Measurements from ENCODE around the gene TADA2B. TPM values are rescaled to one million over a fixed set of nuclear protein-coding genes. Genes with fewer than 3 reads are reported as not detected.

Gene TADA2B
- total RNA-seq, 4 donors from 2014 or later = 55.4 to 70.2 (median 56.4) TPM

GRCh38 chr4:7007944-7008343 lies 35.2 kb upstream of the TADA2B start:
- DNase-seq = peak in 1 of 2 donors; percentile 39
- TF ChIP-seq POLR2A (IDR thresholded peaks at IDR 0.05) (no peak), CTCF (IDR thresholded peaks at IDR 0.05 in 4 of 5, conservative IDR thresholded peaks at IDR 0.05 in 1 of 5) (no peak)
- H3K27ac ChIP-seq = peak overlapping the region; percentile 58 to 78 (median 62)
- H3K4me3 ChIP-seq = no peak overlapping the region
- H3K36me3 ChIP-seq = peaks cover 0 to 11% of the 10 kb centered on the region in 2 donors
- H3K4me1 ChIP-seq = peaks cover 27 to 35% of the 10 kb centered on the region in 2 donors
- peak in 1 of 2 donors; percentile 43 for ATAC-seq
- in situ Hi-C loops (cut with MboI; ENCODE audit: low sequenced_read_pairs in 4 of 4) (no loop called here), intact Hi-C loops (cut with DNase I; ENCODE audit: low total_unique reads) (no loop called here)
- no peaks in the 10 kb centered on the region for H3K27me3 ChIP-seq
- no peaks in the 10 kb centered on the region for H3K9me3 ChIP-seq

DNA sequence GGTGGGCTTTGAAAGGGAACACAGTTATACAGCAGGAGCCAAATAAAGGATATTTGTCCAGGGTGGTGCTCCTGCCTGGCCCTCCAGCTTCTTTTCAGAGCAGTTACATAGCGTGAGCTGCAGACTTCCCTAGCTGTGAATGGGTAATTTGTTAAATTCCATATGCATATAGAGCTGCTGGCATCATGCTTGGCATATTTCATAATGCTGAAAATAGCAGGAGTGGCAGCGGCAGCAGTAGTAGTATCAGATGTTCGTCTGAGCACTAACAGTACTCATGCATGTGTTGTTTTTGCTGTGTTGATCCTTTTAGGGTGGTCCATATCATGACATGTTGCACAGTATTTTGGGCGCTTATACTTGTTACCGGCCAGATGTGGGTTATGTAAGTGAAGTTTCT lies 33.6 kb upstream of the TADA2B start:
- TF ChIP-seq CTCF (IDR thresholded peaks at IDR 0.05 in 4 of 5, conservative IDR thresholded peaks at IDR 0.05 in 1 of 5) (no peak), POLR2A (IDR thresholded peaks at IDR 0.05) (no peak)
- ATAC-seq = peak; percentile 90 to 93
- Histone ChIP-seq H3K27ac (peak overlapping the region; percentile 58 to 78 (median 62)), H3K27me3 (no peaks in the 10 kb centered on the region), H3K4me1 (peaks cover 18 to 28% of the 10 kb centered on the region in 2 donors), H3K9me3 (no peaks in the 10 kb centered on the region), H3K36me3 (peaks cover 0 to 26% of the 10 kb centered on the region in 2 donors), H3K4me3 (no peak overlapping the region)
- in situ Hi-C loops (cut with MboI; ENCODE audit: low sequenced_read_pairs in 4 of 4) = no loop called here
- intact Hi-C loops (cut with DNase I; ENCODE audit: low total_unique reads) = no loop called here
- DNase-seq = no peak

- in situ Hi-C loops (cut with MboI; ENCODE audit: low sequenced_read_pairs in 4 of 4) = no loop called here
- ATAC-seq (no peak), DNase-seq (no peak)
- Histone ChIP-seq H3K36me3 (peaks cover 0 to 37% of the 10 kb centered on the region in 2 donors), H3K27me3 (no peaks in the 10 kb centered on the region), H3K4me3 (no peak overlapping the region), H3K27ac (no peak overlapping the region), H3K4me1 (peaks cover 18 to 25% of the 10 kb centered on the region in 2 donors), H3K9me3 (no peaks in the 10 kb centered on the region)
- TF ChIP-seq POLR2A (IDR thresholded peaks at IDR 0.05) (no peak), CTCF (IDR thresholded peaks at IDR 0.05 in 4 of 5, conservative IDR thresholded peaks at IDR 0.05 in 1 of 5) (no peak)
- intact Hi-C loops (cut with DNase I; ENCODE audit: low total_unique reads) = no loop called here
Observed at GRCh38 chr4:7013175-7013574, 30.0 kb upstream of the TADA2B start.

DNA sequence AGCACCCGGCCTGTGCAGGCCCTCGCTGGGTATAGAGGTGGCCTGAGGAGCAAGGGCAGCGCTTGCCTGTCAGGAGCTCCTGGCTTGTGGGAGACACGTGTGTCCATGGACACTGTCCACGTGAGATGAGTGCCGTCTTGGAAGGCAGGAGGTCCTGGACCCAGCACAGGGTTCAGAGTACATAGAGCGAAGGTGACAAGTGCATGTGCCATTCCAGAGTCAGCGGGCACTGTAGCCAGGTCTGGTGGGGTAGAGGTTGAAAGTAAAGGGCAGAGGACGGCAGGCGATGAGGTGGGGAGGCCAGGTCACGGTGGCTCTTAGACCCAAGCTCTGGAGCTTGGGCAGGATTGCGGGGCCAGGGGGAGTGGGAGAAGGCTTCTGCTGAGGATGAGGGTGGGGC lies 28.4 kb upstream of the TADA2B start:
- no peak for TF ChIP-seq POLR2A (IDR thresholded peaks at IDR 0.05)
- TF ChIP-seq CTCF (IDR thresholded peaks at IDR 0.05 in 4 of 5, conservative IDR thresholded peaks at IDR 0.05 in 1 of 5) = no peak
- ATAC-seq (no peak), DNase-seq (no peak)
- no peaks in the 10 kb centered on the region for H3K9me3 ChIP-seq
- intact Hi-C loops (cut with DNase I; ENCODE audit: low total_unique reads) (no loop called here), in situ Hi-C loops (cut with MboI; ENCODE audit: low sequenced_read_pairs in 4 of 4) (no loop called here)
- peaks cover 0 to 37% of the 10 kb centered on the region in 2 donors for H3K36me3 ChIP-seq
- H3K4me1 ChIP-seq = peaks cover 6 to 10% of the 10 kb centered on the region in 2 donors
- H3K27me3 ChIP-seq = no peaks in the 10 kb centered on the region
- H3K27ac ChIP-seq = no peak overlapping the region
- no peak overlapping the region for H3K4me3 ChIP-seq

Measured in gastrocnemius medialis (tissue), 4 donors.